Kidney (tissue), 14 donors: Measurements from ENCODE around the gene TTLL11. TPM values are rescaled to one million over a fixed set of nuclear protein-coding genes. Genes with fewer than 3 reads are reported as not detected.

ENCODE experiments used
- DNase-seq, 5 donors: peaks; one replicate each; pipeline ENCODE4 v3.0.0-alpha.2; 2013 to 2020
- FAIRE-seq: peaks from 2 replicates; lab custom pipeline; 2012; peaks lifted over from hg19 to GRCh38; lab: Jason Lieb, UNC
- H3K27ac ChIP-seq, 2 donors: one replicate each; pipeline ENCODE4 v1.7.0; 2013; ENCODE audit warnings: low read depth in 2 of 2, low read length in 2 of 2, inconsistent platforms in 1 of 2
- H3K27me3 ChIP-seq: one replicate; pipeline ENCODE4 v1.7.1; 2013; ENCODE audit warnings: low read length, inconsistent platforms; ENCODE audit not compliant: control insufficient read depth, insufficient read depth
- H3K36me3 ChIP-seq, 3 donors: one replicate each; pipeline versions ENCODE4 v1.7.0 to v1.7.1; 2013; ENCODE audit warnings: low read length in 3 of 3, control low read depth in 1 of 3, inconsistent platforms in 1 of 3; ENCODE audit not compliant: insufficient read depth in 3 of 3, control insufficient read depth in 2 of 3
- H3K4me1 ChIP-seq, 3 donors: one replicate each; pipeline versions ENCODE4 v1.7.0 to v1.7.1; 2013; ENCODE audit warnings: low read length in 3 of 3, inconsistent platforms in 1 of 3, low read depth in 1 of 3; ENCODE audit not compliant: control insufficient read depth in 2 of 3, insufficient read depth in 2 of 3
- H3K4me3 ChIP-seq, 3 donors: one replicate each; pipeline versions ENCODE4 v1.7.0 to v1.8.1; 2013; ENCODE audit warnings: low read length in 3 of 3, control low read depth in 1 of 3, inconsistent platforms in 1 of 3
- H3K9ac ChIP-seq, 3 donors: one replicate each; pipeline versions ENCODE4 v1.7.0 to v1.7.1; 2013; ENCODE audit warnings: low read length in 3 of 3, control low read depth in 1 of 3, inconsistent platforms in 1 of 3
- H3K9me3 ChIP-seq, 3 donors: one replicate each; pipeline versions ENCODE4 v1.7.0 to v1.7.1; 2013; ENCODE audit warnings: low read length in 3 of 3, control low read depth in 1 of 3, inconsistent platforms in 1 of 3; ENCODE audit not compliant: control insufficient read depth in 2 of 3, insufficient read depth in 1 of 3
- CTCF ChIP-seq: IDR thresholded peaks from 3 replicates; pipeline ENCODE4 v1.5.1; 2012; ENCODE audit warnings: mild to moderate bottlenecking, moderate library complexity, borderline replicate concordance; ENCODE audit not compliant: insufficient read depth; ENCODE audit errors: extremely low read depth
- intact Hi-C: fragments of 100-400 bp; cut with DNase I; formaldehyde crosslinking; loops from one replicate; pipeline ENCODE4 v1.11.1; 2022
- polyA plus RNA-seq: library from polyadenylated mRNA; stranded (reverse); fragments of 350-450 nt; fragmentation: Illumina TruSeq; extraction: RNeasy Lipid Tissue Mini Kit (QIAGEN cat#74804); gene quantifications from one replicate; pipeline ENCODE4 v1.2.3, GENCODE V29; 2014; ENCODE audit warnings: low read depth, low replicate concordance; ENCODE audit not compliant: insufficient read depth
- total RNA-seq: library from RNA; stranded (reverse); fragmentation: NEBNext Ultra II Directional; extraction: Animal tissue kit (Norgen Biotek cat#: 25700); gene quantifications from one replicate; pipeline ENCODE4 v1.2.1, GENCODE V29; 2021
- donor health status: control.
- donor health status: control.
- donor health status: control.
- donor health status: control.
- donor health status: control.
- donor health status: DM: yes; HTN: yes; CAD: no.
- donor health status: Normal renal cell carcinoma (clear cell type).

The TTLL11 gene
- total and polyA plus RNA-seq, 2 donors from 2014 or later = 2.3 to 10.0 TPM

- FAIRE-seq (no peak), DNase-seq (no peak)
- Histone ChIP-seq H3K4me1 (no peaks in the 10 kb centered on the region), H3K27me3 (no peaks in the 10 kb centered on the region), H3K4me3 (no peak overlapping the region), H3K9ac (no peak overlapping the region), H3K9me3 (no peaks in the 10 kb centered on the region), H3K27ac (no peak overlapping the region), H3K36me3 (no peaks in the 10 kb centered on the region)
- TF ChIP-seq CTCF = no peak
- intact Hi-C loops = no loop called here
These were observed 27.0 kb downstream of the TTLL11 start for GRCh38 chr9:122065923-122066629.

- no peaks in the 10 kb centered on the region for H3K9me3 ChIP-seq
- H3K4me1 ChIP-seq = no peaks in the 10 kb centered on the region
- no peak for FAIRE-seq
- no peaks in the 10 kb centered on the region for H3K27me3 ChIP-seq
- no peak for DNase-seq
- intact Hi-C loops = no loop called here
- no peak overlapping the region for H3K4me3 ChIP-seq
- H3K36me3 ChIP-seq = no peaks in the 10 kb centered on the region
- no peak for TF ChIP-seq CTCF
- H3K9ac ChIP-seq = no peak overlapping the region
- H3K27ac ChIP-seq = no peak overlapping the region
These were observed 32.6 kb downstream of the TTLL11 start for GRCh38 chr9:122060481-122060880.

- no peak overlapping the region for H3K27ac ChIP-seq
- intact Hi-C loops = no loop called here
- no peaks in the 10 kb centered on the region for H3K36me3 ChIP-seq
- FAIRE-seq (no peak), DNase-seq (no peak)
- no peaks in the 10 kb centered on the region for H3K27me3 ChIP-seq
- no peak for TF ChIP-seq CTCF
- H3K9me3 ChIP-seq = no peaks in the 10 kb centered on the region
- H3K4me1 ChIP-seq = no peaks in the 10 kb centered on the region
- no peak overlapping the region for H3K4me3 ChIP-seq
- H3K9ac ChIP-seq = no peak overlapping the region
These were observed 33.2 kb downstream of the TTLL11 start for GRCh38 chr9:122059955-122060324.
